ENCODE results near the gene PLB1.

PLB1 gene

DNA sequence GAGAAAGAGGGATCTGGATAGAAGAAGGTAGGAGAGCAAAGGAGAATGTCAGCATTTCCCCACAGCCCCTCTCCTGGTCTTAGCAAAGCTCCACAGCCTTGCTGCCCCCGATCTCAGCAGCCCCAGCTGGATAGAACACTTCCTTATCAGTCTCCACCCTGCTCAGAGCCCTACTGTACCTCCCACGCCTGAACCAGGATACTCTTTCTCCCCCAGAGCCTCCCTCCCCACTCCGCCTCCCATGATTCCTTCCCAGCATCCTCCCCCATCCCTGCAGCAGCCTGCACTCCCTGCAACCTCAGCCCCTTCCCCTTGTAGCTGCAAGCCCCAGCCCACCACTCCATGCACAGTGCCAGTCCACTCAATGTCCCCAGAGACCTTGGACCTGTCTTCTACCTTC lies 25.8 kb downstream of the PLB1 start:
- H3K4me1 Mint-ChIP-seq: peaks cover 3% of the 10 kb centered on the region
- no peak for DNase-seq
- H3K4me3 Mint-ChIP-seq: no peak overlapping the region
- CTCF ChIA-PET: no interaction called here
- H3K9me3 Mint-ChIP-seq: no peaks in the 10 kb centered on the region
- H3K27ac Mint-ChIP-seq: no peak overlapping the region
- peaks cover 83% of the 10 kb centered on the region for H3K27me3 Mint-ChIP-seq
- H3K36me3 Mint-ChIP-seq: no peaks in the 10 kb centered on the region

DNA sequence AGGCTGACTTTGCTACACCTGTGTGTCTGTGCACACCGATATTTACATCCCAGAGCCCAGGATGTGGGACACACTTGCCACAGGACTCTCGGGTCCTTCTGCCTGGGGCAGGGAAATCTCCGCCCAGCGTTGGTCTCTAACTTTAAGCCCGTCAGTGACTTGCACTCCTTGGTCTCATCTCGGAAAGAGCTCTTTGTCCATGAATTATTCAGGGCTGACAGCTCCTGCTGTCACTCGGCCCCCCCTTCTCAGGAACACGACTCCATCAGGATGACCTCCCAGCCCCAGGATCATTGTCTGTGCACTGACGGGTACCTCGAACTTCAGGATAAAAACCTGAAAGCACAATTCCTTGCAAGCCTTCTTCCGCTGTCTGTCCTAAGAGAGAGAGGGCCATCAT lies 26.6 kb downstream of the PLB1 start:
- Mint-ChIP-seq H3K27me3 (peaks cover 83% of the 10 kb centered on the region), H3K4me3 (no peak overlapping the region)
- CTCF ChIA-PET: no interaction called here

DNA sequence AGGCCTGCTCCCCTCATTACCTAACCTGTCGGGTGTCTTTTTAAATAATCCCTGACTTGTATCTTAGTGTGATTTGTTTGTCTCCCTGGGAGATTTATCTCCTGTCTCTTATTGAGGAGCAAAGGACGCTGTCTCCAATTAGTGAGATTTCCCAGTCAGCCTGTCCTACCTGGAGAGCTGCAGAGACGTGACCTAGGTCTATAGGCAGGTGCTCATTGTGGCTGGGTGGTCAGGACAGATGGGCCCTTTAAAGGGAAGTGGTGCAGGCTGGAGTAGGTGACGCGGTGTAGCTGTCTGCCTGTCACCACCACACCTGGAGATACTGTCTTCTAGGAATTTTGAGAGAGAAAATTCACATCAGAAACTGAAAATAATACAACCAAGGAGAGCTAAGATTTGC lies 28.0 kb downstream of the PLB1 start:
- Mint-ChIP-seq H3K9me3 (no peaks in the 10 kb centered on the region), H3K27ac (no peak overlapping the region), H3K4me1 (peaks cover 3% of the 10 kb centered on the region), H3K36me3 (no peaks in the 10 kb centered on the region), H3K27me3 (peaks cover 86% of the 10 kb centered on the region), H3K4me3 (no peak overlapping the region)
- no peak for DNase-seq
- CTCF ChIA-PET: no interaction called here

More for the DNA sequence above, 26.6 kb downstream of the PLB1 start:
- DNase-seq: no peak
- H3K9me3 Mint-ChIP-seq: no peaks in the 10 kb centered on the region
- H3K36me3 Mint-ChIP-seq: no peaks in the 10 kb centered on the region
- no peak overlapping the region for H3K27ac Mint-ChIP-seq
- H3K4me1 Mint-ChIP-seq: peaks cover 3% of the 10 kb centered on the region

DNA sequence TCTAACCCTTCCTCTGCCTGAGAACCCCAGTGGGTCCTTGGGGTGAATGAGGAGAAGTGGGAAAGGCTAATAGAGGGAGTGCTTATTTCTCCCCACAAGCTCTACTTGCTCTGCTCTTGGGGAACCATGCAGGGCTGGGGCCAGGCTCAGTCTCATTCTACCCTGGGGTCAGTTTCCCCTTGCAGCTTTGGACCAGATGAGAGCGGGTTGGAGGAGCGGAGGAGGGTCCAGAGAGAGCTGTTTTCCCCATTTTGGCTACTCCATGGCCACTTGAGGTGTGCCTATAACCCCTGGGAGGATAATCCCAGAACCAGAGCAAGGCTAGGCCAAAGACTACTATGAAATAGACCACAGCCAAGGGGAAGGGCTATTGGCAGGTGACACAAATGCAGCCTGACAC lies 29.6 kb downstream of the PLB1 start:
- CTCF ChIA-PET: no interaction called here
- Mint-ChIP-seq H3K27me3 (peaks cover 82% of the 10 kb centered on the region), H3K36me3 (no peaks in the 10 kb centered on the region), H3K27ac (no peak overlapping the region), H3K4me3 (no peak overlapping the region), H3K9me3 (no peaks in the 10 kb centered on the region), H3K4me1 (peaks cover 3% of the 10 kb centered on the region)
- DNase-seq: no peak

- H3K4me3 Mint-ChIP-seq: no peak overlapping the region
Measured at GRCh38 chr2:28526527-28527132, 30.8 kb downstream of the PLB1 start.

DNA sequence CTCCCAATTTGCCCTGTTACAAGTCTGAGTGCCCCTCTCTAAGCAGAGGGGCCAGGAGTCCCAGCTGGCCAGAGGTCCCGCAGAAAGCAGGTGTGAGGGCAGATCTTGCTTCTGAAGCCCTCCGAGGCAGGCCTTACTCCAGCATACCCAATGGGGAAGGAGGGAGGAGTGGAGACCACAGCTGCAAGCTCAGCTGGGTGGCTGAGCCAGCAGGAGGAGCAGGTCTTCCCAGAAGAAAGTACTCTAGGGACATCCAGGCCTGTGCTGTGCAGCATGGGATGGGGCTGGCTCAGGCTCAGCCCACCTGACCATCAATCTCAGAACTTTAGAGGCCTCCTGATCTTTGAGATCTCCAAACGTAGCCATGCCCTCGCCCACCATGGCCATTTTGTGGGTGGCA lies 31.3 kb downstream of the PLB1 start:
- Mint-ChIP-seq H3K27me3 (peaks cover 71% of the 10 kb centered on the region), H3K9me3 (no peaks in the 10 kb centered on the region), H3K4me1 (peaks cover 3% of the 10 kb centered on the region), H3K27ac (no peak overlapping the region), H3K4me3 (no peak overlapping the region), H3K36me3 (no peaks in the 10 kb centered on the region)
- CTCF ChIA-PET: no interaction called here
- no peak for DNase-seq

More at GRCh38 chr2:28526527-28527132, 30.8 kb downstream of the PLB1 start:
- Mint-ChIP-seq H3K4me1 (peaks cover 3% of the 10 kb centered on the region), H3K9me3 (no peaks in the 10 kb centered on the region), H3K27ac (no peak overlapping the region), H3K27me3 (peaks cover 73% of the 10 kb centered on the region), H3K36me3 (no peaks in the 10 kb centered on the region)
- CTCF ChIA-PET: no interaction called here
- no peak for DNase-seq

- Mint-ChIP-seq H3K4me1 (peaks cover 3% of the 10 kb centered on the region), H3K27ac (no peak overlapping the region), H3K9me3 (no peaks in the 10 kb centered on the region), H3K27me3 (peaks cover 67% of the 10 kb centered on the region), H3K4me3 (no peak overlapping the region), H3K36me3 (no peaks in the 10 kb centered on the region)
- DNase-seq: no peak
- CTCF ChIA-PET: no interaction called here
Measured at GRCh38 chr2:28528206-28528605, 32.3 kb downstream of the PLB1 start.

GRCh38 chr2:28530782-28531181 lies 34.9 kb downstream of the PLB1 start:
- no peaks in the 10 kb centered on the region for H3K4me1 Mint-ChIP-seq
- H3K9me3 Mint-ChIP-seq: no peaks in the 10 kb centered on the region
- DNase-seq: no peak
- CTCF ChIA-PET: no interaction called here
- no peak overlapping the region for H3K27ac Mint-ChIP-seq
- no peaks in the 10 kb centered on the region for H3K36me3 Mint-ChIP-seq
- peaks cover 56% of the 10 kb centered on the region for H3K27me3 Mint-ChIP-seq
- H3K4me3 Mint-ChIP-seq: no peak overlapping the region

- CTCF ChIA-PET: no interaction called here
- Mint-ChIP-seq H3K4me3 (no peak overlapping the region), H3K27ac (no peak overlapping the region)
Measured at GRCh38 chr2:28532399-28532798, 36.5 kb downstream of the PLB1 start.

GRCh38 chr2:28533044-28533680 lies 37.3 kb downstream of the PLB1 start:
- Mint-ChIP-seq H3K27me3 (peaks cover 44% of the 10 kb centered on the region), H3K27ac (no peak overlapping the region), H3K9me3 (no peaks in the 10 kb centered on the region), H3K36me3 (no peaks in the 10 kb centered on the region), H3K4me1 (no peaks in the 10 kb centered on the region), H3K4me3 (no peak overlapping the region)
- CTCF ChIA-PET: no interaction called here
- DNase-seq: no peak

More at GRCh38 chr2:28532399-28532798, 36.5 kb downstream of the PLB1 start:
- Mint-ChIP-seq H3K36me3 (no peaks in the 10 kb centered on the region), H3K27me3 (peaks cover 47% of the 10 kb centered on the region), H3K4me1 (no peaks in the 10 kb centered on the region), H3K9me3 (no peaks in the 10 kb centered on the region)
- DNase-seq: no peak

- H3K27ac Mint-ChIP-seq: no peak overlapping the region
- no peaks in the 10 kb centered on the region for H3K36me3 Mint-ChIP-seq
- CTCF ChIA-PET: no interaction called here
- H3K9me3 Mint-ChIP-seq: no peaks in the 10 kb centered on the region
- no peaks in the 10 kb centered on the region for H3K4me1 Mint-ChIP-seq
- peaks cover 48% of the 10 kb centered on the region for H3K27me3 Mint-ChIP-seq
- no peak for DNase-seq
- no peak overlapping the region for H3K4me3 Mint-ChIP-seq
Measured at GRCh38 chr2:28534817-28535216, 39.0 kb downstream of the PLB1 start.

DNA sequence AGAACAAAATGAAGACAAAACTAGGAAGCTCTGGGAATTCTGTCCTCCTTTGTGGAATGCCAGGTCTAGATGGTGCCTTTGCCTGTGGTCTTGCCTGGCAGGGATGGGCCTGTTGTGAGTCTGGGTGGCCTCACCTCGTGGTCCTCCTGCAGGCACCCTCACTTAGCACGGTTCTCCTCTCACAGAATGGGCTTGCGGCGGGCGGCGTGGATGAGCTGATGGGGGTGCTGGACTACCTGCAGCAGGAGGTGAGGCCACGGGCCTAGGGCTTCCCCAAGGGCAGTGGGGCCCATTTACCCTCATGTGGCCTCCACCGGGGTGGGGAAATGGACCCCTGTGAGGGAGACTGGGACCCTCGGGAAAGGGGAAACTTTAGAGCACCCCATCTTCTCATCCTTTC lies 42.3 kb downstream of the PLB1 start:
- Mint-ChIP-seq H3K27ac (no peak overlapping the region), H3K4me1 (no peaks in the 10 kb centered on the region), H3K36me3 (peaks cover 1% of the 10 kb centered on the region), H3K27me3 (peaks cover 52% of the 10 kb centered on the region), H3K4me3 (no peak overlapping the region), H3K9me3 (no peaks in the 10 kb centered on the region)
- CTCF ChIA-PET: no interaction called here
- no peak for DNase-seq

GRCh38 chr2:28538652-28539051 lies 42.8 kb downstream of the PLB1 start:
- Mint-ChIP-seq H3K27ac (no peak overlapping the region), H3K9me3 (no peaks in the 10 kb centered on the region), H3K4me3 (no peak overlapping the region), H3K27me3 (peaks cover 51% of the 10 kb centered on the region), H3K36me3 (peaks cover 1% of the 10 kb centered on the region), H3K4me1 (peaks cover 2% of the 10 kb centered on the region)
- CTCF ChIA-PET: no interaction called here
- DNase-seq: no peak

DNA sequence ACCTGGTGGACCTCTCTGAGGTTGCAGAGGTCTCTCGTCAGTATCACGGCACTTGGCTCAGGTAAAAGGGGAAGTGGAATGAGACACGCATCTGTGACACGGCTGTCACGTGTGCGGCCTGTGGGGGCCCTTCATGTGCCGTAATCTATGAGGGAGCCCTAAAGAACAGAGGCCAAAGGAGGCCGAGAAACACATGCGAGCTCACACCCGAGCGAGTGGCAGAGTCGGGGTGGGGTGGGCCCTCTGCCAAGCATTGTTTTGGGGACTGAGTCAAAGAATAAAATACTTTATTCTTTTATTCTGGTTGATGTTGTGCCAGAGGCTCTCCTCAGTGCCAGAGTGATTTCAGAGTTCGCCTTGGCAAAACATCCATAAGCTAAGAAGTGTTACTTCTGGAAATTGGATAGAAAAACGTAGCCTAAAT lies 43.3 kb downstream of the PLB1 start:
- DNase-seq: no peak
- Mint-ChIP-seq H3K27ac (no peak overlapping the region), H3K4me3 (no peak overlapping the region), H3K36me3 (peaks cover 1% of the 10 kb centered on the region), H3K4me1 (peaks cover 6% of the 10 kb centered on the region), H3K27me3 (peaks cover 51% of the 10 kb centered on the region), H3K9me3 (no peaks in the 10 kb centered on the region)
- CTCF ChIA-PET: no interaction called here

- CTCF ChIA-PET: no interaction called here
Measured at GRCh38 chr2:28543316-28544035, 47.6 kb downstream of the PLB1 start.

More at GRCh38 chr2:28543316-28544035, 47.6 kb downstream of the PLB1 start:
- Mint-ChIP-seq H3K27me3 (peaks cover 35% of the 10 kb centered on the region), H3K4me3 (no peak overlapping the region), H3K36me3 (peaks cover 1% of the 10 kb centered on the region), H3K9me3 (no peaks in the 10 kb centered on the region), H3K27ac (peak overlapping the region; percentile 72), H3K4me1 (peaks cover 40% of the 10 kb centered on the region)
- DNase-seq: no peak

Data from activated naive CD4-positive, alpha-beta T cell treated with anti-CD3 and anti-CD28 coated beads, Interleukin-2, amount 10 ng/mL, durations not matched to agents 7 days and 5 days (primary cell).